ENCODE data around the gene TMIGD2. TPM values are rescaled to one million over a fixed set of nuclear protein-coding genes. Genes with fewer than 3 reads are reported as not detected.
"Not testable (repeated sequence)": the region's sequence is repeated elsewhere in the genome, so short reads cannot be mapped to it uniquely, and the experiment has no call there.

The TMIGD2 gene
- total RNA-seq, 2 donors from 2014 or later = not detected

DNA sequence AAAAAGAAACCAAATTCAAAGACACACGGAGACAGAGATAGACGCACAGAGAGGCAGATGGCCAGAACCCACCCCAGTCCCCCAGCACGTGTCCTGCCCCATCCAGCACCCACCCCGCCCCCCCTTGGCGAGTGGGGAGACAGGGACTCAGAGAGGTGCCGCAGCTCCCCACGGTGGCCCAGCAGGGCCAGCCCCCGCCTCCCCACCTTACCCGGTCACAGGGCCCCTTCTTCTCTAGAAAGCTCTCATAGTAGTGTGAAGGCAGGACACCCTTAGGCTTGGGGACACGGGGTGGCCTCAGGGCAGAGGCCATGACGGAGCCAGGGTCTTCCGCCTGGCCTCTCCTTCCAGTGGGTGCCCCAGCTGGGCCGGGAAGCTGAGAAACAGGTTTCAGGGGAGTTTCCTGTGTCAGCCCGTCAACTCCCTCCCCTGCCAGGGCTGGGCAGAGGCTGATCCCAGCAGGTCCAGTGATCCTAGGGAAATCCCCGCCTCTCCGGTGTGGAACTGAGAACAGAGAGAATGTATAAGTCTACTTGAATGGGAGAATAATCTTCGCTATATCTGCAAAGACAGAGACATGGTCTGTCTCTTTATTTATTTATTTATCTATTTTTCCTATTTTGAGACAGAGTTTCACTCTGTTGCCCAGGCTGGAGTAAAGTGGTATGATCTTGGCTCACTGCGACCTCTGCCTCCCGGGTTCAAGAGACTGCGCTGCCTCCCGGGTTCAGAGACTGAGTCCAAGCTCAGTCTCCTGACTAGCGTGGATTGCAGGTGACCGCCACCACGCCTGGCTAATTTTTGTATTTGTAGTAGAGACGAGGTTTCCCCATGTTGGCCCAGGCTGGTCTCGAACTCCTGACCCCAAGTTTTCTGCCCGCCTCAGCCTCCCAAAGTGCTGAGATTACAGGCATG, 36.5 kb upstream of the TMIGD2 start, which contains the start of gene STAP2:
Gene STAP2, minus strand, starts transcription at position 387 of the 915 bp plus-strand sequence. Its CDS starts 74 bp downstream, at position 313.
- Histone ChIP-seq H3K27me3 (replicated peaks; ENCODE audit: insufficient read depth) (no peaks in the 10 kb centered on the region), H3K9me3 (no peaks in the 10 kb centered on the region), H3K4me3 (peak within 1 kb of the TSS; percentile 39 to 56), H3K27ac (peak within 1 kb of the TSS; percentile 87 to 94), H3K36me3 (no peaks in the 10 kb centered on the region), H3K4me1 (replicated peaks) (no peaks in the 10 kb centered on the region)
- 37% methylated on average over 27 of the region's 27 CpGs for WGBS
- peak; percentile 85 for DNase-seq (ENCODE audit: low spot score)
- TF ChIP-seq, protein P1, sequence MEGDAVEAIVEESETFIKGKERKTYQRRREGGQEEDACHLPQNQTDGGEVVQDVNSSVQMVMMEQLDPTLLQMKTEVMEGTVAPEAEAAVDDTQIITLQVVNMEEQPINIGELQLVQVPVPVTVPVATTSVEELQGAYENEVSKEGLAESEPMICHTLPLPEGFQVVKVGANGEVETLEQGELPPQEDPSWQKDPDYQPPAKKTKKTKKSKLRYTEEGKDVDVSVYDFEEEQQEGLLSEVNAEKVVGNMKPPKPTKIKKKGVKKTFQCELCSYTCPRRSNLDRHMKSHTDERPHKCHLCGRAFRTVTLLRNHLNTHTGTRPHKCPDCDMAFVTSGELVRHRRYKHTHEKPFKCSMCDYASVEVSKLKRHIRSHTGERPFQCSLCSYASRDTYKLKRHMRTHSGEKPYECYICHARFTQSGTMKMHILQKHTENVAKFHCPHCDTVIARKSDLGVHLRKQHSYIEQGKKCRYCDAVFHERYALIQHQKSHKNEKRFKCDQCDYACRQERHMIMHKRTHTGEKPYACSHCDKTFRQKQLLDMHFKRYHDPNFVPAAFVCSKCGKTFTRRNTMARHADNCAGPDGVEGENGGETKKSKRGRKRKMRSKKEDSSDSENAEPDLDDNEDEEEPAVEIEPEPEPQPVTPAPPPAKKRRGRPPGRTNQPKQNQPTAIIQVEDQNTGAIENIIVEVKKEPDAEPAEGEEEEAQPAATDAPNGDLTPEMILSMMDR (IDR thresholded peaks at IDR 0.05) = no peak
- TF ChIP-seq POLR2A (IDR thresholded peaks at IDR 0.05) (peak; percentile 67), POLR2AphosphoS5 (IDR thresholded peaks at IDR 0.05) (peak; percentile 83)
- intact Hi-C loops (cut with DNase I) = no loop called here

DNA sequence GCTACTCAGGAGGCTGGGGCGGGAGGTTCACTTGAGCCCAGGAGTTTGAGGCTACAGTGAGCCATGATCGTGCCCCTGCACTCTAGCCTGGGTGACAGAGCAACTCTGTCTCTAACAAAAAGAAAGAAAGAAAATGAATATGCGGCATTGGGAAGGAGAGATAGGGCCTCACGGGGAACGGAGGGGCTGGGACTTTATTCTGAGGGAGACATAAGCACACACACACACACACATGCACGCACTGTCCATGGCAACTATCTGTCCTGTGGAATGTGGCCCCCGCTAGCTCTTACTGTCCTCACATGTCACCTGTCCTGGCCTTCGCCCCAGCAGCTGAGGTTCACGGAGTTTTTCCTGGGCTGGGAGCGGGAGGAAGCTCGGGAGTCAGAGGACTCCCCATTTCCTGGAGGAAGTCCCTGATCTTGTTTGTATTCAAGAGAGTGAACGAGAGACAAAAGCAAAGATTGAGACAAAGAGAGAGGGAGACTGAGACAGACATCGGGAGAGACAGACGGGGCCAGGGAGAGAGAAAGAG, 35.8 kb upstream of the TMIGD2 start:
- intact Hi-C loops (cut with DNase I) = no loop called here
- peak overlapping the region; percentile 87 to 94 for H3K27ac ChIP-seq
- 9% methylated on average over 14 of the region's 14 CpGs for WGBS
- no peak for TF ChIP-seq POLR2A (IDR thresholded peaks at IDR 0.05)
- TF ChIP-seq, protein P1 (IDR thresholded peaks at IDR 0.05) = no peak
- no peak for TF ChIP-seq POLR2AphosphoS5 (IDR thresholded peaks at IDR 0.05)
- H3K36me3 ChIP-seq = no peaks in the 10 kb centered on the region
- H3K4me3 ChIP-seq = peak overlapping the region; percentile 39 to 56
- H3K9me3 ChIP-seq = no peaks in the 10 kb centered on the region
- DNase-seq (ENCODE audit: low spot score) = no peak
- no peaks in the 10 kb centered on the region for H3K4me1 ChIP-seq (replicated peaks)
- H3K27me3 ChIP-seq (replicated peaks; ENCODE audit: insufficient read depth) = no peaks in the 10 kb centered on the region

DNA sequence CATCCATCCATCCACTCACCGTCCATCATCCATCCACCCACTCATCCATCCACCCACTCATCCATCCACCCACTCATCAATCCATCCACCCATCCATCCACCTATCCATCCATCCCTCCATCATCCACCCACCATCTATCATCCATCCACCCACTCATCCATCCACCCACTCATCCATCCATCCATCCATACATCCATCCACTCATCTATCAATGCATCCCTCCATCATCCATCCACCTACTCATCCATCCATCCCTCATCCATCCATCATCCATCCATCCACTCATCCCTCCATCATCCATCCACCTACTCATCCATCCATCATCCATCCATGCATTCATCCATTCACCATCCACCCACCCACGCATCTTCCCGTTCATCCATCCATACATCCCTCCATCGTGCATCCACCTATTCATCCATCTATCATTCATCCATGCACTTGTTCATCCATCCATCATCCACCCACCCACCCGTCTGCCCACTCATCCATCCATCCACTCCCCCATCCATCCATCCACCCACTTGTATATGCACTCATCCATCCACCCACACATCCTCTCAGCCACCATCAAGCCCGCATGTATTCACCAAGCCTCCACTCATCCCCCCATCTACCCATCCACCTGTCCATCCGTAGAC, 32.9 kb upstream of the TMIGD2 start:
- WGBS = 89% methylated on average over 7 of the region's 7 CpGs
- Histone ChIP-seq H3K36me3 (no peaks in the 10 kb centered on the region), H3K9me3 (no peaks in the 10 kb centered on the region), H3K27ac (no peak overlapping the region), H3K4me3 (no peak overlapping the region), H3K27me3 (replicated peaks; ENCODE audit: insufficient read depth) (no peaks in the 10 kb centered on the region), H3K4me1 (replicated peaks) (no peaks in the 10 kb centered on the region)
- no peak for DNase-seq (ENCODE audit: low spot score)
- intact Hi-C loops (cut with DNase I) = no loop called here
- TF ChIP-seq POLR2A (IDR thresholded peaks at IDR 0.05) (no peak), POLR2AphosphoS5 (IDR thresholded peaks at IDR 0.05) (no peak)
- TF ChIP-seq, protein P1 (IDR thresholded peaks at IDR 0.05) = no peak

DNA sequence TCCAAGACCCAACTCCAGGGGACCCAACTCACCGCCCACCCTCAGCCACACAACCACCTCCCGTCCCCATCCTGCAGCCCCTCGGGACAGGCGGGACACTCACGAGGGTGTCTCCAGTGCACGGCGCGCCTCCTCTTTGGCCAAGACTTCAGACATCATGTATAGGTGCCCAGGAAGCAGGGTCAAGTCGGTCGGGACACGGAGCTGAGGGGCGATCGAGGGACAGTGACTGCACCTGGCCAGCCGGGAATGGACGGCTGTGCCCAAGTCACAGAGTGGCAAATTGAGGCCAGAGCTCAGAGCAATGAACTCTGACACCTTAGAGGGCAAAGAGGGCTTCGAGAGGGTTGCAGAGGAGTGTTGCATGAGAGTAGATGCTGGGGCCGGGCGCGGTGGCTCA, 27.7 kb upstream of the TMIGD2 start:
- H3K4me1 ChIP-seq (replicated peaks) = no peaks in the 10 kb centered on the region
- DNase-seq (ENCODE audit: low spot score) = no peak
- intact Hi-C loops (cut with DNase I) = no loop called here
- 98% methylated on average over 19 of the region's 19 CpGs for WGBS
- H3K27ac ChIP-seq = no peak overlapping the region
- H3K4me3 ChIP-seq = no peak overlapping the region
- H3K9me3 ChIP-seq = no peaks in the 10 kb centered on the region
- no peaks in the 10 kb centered on the region for H3K36me3 ChIP-seq
- no peaks in the 10 kb centered on the region for H3K27me3 ChIP-seq (replicated peaks; ENCODE audit: insufficient read depth)
- no peak for TF ChIP-seq POLR2A (IDR thresholded peaks at IDR 0.05)
- TF ChIP-seq, protein P1 (IDR thresholded peaks at IDR 0.05) = no peak

DNA sequence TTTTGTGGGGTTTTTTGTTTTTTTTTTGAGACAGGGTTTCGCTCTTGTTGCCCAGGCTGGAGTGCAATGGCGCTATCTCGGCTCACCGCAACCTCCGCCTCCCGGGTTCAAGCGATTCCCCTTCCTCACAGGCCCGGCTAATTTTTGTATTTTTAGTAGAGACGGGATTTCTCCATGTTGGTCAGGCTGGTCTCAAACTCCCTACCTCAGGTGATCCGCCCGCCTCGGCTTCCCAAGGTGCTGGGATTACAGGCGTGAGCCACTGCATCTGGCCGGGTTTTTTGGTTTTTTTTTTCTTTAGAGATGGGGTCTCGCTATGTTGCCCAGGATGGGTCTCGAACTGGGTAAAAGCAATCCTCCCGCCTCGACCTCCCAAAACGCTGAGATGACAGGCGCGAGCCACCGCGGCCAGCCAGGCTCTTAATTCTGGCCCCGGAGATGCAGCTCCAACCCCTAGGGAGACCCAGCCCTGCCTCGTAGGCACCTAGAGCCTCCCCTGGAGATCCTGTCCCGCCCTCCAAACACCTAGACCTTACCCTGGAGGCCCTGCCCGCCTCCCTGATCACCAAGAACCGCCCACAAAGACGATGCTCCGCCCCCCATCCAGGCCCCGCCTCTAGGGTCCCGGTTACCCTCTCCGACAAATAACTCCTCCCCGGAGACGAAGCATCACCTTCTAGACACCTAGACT, 26.9 kb upstream of the TMIGD2 start:
- H3K36me3 ChIP-seq; DNase-seq (ENCODE audit: low spot score); H3K27ac ChIP-seq; intact Hi-C loops (cut with DNase I); H3K4me1 ChIP-seq (replicated peaks); H3K9me3 ChIP-seq; H3K27me3 ChIP-seq (replicated peaks; ENCODE audit: insufficient read depth): not testable (repeated sequence)
- WGBS = 75% methylated on average over 35 of the region's 35 CpGs
- H3K4me3 ChIP-seq = peak overlapping the region; percentile 12
